Activated CD4-positive, alpha-beta T cell treated with anti-CD3 and anti-CD28 coated beads for 1 hour (primary cell): Measurements from ENCODE around the gene STING1.

Source experiments
- DNase-seq: peaks from one replicate; pipeline ENCODE4 v3.0.0-alpha.2; 2020

The STING1 gene

DNA sequence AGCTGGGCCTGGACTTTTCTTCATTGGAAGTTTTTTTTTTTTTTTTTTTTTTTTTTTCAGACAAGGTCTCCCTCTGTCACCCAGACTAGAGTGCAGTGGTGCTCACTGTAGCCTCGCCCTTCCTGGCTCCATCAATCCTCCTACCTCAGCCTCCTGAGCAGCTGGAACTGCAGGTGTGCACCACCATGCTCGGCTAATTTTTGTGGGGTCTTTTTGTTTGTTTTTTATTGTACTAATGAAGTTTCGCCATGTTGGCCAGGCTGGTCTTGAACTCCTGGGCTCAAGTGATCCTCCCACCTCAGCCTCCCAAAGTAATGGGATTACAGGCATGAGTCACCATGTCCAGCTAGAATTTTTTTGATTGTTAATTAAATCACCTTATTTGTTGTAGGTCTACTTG, 46.9 kb downstream of the STING1 start:
- DNase-seq: no peak

DNA sequence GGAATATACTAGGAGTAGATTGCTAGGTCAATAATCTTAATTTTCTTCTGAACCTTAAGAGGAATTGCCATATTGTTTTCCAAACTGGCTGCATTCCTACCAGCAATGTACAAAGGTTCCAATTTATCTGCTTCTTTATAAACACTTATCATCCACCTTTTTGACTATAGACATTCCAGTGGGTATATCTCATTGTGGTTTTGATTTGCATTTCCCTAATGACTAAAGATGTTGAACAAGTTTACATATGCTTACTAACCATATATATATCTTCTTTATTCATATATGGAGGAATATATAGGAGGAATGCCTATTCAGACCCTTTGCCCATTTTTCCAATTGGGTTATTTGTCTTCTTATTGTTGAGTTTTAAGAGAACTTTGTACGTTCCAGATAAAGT, 50.9 kb downstream of the STING1 start:
- no peak for DNase-seq

DNA sequence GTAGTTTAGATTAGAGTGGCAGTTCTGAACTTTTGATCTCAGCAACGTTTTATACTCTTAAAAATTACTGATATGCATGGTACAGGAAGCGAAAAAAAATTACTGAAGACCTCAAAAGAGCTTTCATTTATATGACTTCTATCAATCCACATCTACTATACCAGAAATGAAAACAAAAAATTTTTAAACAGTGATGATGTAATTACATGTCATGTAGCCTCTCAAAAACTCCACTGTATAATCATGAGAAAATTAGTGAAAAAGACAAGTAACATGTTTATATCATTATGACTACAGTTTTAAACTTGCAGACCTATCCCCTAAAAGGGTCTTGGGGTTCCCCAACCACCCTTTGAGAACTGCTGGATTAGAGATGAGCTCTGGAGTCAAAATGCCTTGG, 52.5 kb downstream of the STING1 start:
- no peak for DNase-seq

DNA sequence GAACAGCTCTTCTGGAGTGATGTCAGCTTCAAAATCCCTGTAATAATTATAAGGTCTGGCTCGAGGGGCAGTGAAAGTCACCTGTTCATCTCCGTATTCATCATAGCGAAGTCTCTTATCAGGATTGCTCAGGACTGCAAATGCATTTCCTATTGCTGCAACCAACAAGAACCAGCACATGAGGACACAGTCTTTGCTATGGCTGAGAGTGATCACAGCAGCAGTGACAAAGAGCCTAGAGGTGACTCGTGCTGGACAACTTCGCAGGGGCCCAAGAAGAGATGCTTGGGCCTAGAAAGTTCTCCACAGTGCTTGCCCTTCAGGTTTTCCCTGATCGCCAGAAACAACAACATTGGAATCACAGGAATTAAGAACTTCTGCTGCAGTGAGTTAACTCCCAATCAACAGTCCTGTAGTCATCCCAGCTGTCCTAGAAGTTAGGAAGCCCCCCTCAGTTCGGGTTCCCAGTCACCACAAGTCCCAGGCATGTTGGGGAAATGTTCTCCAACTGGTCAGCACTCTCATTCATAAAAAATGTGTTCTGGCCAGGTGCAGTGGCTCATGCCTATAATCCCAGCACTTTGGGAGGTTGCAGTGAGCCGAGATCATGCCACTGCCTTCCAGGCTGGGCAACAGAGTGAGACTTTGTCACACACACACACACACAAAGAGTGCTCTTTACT, 56.2 kb downstream of the STING1 start:
- no peak for DNase-seq
